ENCODE results near the gene FOXP4. TPM values are rescaled to one million over a fixed set of nuclear protein-coding genes. Genes with fewer than 3 reads are reported as not detected.

The FOXP4 gene
- total and polyA plus RNA-seq, 2 of the 13 experiments (the other 11 are each of a cell fraction or from before 2014, with no cell fraction given) = 11.0 to 12.4 TPM

DNA sequence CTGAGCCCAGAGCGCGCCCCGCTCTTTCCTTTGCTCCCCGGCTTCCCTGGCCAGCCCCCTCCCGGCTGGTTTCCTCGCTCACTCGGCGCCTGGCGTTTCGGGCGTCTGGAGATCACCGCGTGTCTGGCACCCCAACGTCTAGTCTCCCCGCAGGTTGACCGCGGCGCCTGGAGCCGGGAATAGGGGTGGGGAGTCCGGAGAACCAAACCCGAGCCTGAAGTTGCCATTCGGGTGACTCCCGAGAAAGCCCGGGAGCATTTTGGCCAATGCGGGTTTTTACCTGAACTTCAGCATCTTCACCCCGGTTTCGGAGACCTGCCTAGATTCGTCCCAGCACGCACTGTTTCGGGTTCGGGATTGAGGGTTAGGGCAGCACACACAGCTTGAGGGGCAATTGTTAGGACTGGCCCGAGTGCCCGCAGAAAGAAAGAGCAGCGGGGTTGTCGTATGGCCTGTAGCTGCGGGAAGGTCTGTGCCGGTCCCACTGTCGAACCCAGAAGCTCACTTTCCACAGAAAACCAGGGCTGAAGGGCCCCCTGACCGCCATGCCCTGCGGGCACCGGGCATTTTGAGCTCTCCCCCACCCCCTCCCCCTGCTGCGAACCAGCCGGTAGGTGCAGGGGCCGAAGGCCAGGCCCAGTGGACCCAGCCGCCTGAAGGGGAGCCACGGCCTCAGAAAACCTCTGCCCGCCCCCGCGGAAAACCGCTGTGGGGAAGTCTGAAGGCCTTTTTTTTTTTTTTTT is 2.1 kb downstream of the FOXP4 start (continued):
- TF ChIP-seq ZFP1 (CRISPR knock-in tag; IDR thresholded peaks at IDR 0.05) = no peak
- TF ChIP-seq, protein P1, sequence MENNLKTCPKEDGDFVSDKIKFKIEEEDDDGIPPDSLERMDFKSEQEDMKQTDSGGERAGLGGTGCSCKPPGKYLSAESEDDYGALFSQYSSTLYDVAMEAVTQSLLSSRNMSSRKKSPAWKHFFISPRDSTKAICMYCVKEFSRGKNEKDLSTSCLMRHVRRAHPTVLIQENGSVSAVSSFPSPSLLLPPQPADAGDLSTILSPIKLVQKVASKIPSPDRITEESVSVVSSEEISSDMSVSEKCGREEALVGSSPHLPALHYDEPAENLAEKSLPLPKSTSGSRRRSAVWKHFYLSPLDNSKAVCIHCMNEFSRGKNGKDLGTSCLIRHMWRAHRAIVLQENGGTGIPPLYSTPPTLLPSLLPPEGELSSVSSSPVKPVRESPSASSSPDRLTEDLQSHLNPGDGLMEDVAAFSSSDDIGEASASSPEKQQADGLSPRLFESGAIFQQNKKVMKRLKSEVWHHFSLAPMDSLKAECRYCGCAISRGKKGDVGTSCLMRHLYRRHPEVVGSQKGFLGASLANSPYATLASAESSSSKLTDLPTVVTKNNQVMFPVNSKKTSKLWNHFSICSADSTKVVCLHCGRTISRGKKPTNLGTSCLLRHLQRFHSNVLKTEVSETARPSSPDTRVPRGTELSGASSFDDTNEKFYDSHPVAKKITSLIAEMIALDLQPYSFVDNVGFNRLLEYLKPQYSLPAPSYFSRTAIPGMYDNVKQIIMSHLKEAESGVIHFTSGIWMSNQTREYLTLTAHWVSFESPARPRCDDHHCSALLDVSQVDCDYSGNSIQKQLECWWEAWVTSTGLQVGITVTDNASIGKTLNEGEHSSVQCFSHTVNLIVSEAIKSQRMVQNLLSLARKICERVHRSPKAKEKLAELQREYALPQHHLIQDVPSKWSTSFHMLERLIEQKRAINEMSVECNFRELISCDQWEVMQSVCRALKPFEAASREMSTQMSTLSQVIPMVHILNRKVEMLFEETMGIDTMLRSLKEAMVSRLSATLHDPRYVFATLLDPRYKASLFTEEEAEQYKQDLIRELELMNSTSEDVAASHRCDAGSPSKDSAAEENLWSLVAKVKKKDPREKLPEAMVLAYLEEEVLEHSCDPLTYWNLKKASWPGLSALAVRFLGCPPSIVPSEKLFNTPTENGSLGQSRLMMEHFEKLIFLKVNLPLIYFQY (CRISPR knock-in tag; IDR thresholded peaks at IDR 0.05; ENCODE audit: borderline replicate concordance) = peak; percentile 75; the same call in 1 of the 2 replicates
- 0 out of 2 replicates have a peak, but pooled peaks have one; percentile 39 for TF ChIP-seq NR1H2 (CRISPR knock-in tag; IDR thresholded peaks at IDR 0.05; ENCODE audit: borderline replicate concordance, low read depth)
- TF ChIP-seq ZNF501 (CRISPR knock-in tag; IDR thresholded peaks at IDR 0.05) = peak; percentile 57; the same call in 1 of the 2 replicates
- TF ChIP-seq, protein P2, sequence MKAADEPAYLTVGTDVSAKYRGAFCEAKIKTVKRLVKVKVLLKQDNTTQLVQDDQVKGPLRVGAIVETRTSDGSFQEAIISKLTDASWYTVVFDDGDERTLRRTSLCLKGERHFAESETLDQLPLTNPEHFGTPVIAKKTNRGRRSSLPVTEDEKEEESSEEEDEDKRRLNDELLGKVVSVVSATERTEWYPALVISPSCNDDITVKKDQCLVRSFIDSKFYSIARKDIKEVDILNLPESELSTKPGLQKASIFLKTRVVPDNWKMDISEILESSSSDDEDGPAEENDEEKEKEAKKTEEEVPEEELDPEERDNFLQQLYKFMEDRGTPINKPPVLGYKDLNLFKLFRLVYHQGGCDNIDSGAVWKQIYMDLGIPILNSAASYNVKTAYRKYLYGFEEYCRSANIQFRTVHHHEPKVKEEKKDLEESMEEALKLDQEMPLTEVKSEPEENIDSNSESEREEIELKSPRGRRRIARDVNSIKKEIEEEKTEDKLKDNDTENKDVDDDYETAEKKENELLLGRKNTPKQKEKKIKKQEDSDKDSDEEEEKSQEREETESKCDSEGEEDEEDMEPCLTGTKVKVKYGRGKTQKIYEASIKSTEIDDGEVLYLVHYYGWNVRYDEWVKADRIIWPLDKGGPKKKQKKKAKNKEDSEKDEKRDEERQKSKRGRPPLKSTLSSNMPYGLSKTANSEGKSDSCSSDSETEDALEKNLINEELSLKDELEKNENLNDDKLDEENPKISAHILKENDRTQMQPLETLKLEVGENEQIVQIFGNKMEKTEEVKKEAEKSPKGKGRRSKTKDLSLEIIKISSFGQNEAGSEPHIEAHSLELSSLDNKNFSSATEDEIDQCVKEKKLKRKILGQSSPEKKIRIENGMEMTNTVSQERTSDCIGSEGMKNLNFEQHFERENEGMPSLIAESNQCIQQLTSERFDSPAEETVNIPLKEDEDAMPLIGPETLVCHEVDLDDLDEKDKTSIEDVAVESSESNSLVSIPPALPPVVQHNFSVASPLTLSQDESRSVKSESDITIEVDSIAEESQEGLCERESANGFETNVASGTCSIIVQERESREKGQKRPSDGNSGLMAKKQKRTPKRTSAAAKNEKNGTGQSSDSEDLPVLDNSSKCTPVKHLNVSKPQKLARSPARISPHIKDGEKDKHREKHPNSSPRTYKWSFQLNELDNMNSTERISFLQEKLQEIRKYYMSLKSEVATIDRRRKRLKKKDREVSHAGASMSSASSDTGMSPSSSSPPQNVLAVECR (CRISPR knock-in tag; IDR thresholded peaks at IDR 0.05; ENCODE audit: borderline replicate concordance) = no peak
- TF ChIP-seq ZNF607 (CRISPR knock-in tag; IDR thresholded peaks at IDR 0.05; ENCODE audit: borderline replicate concordance) = peak; percentile 8; the same call in 1 of the 2 replicates
- TF ChIP-seq ZFX (CRISPR knock-in tag; IDR thresholded peaks at IDR 0.05; ENCODE audit: low read depth) = peak; percentile 60; the same call in 1 of the 2 replicates
- no peak for TF ChIP-seq FOXA1 (IDR thresholded peaks at IDR 0.05)
- no peak for TF ChIP-seq FOXA1 (CRISPR knock-in tag; IDR thresholded peaks at IDR 0.05)
- TF ChIP-seq, protein P3, sequence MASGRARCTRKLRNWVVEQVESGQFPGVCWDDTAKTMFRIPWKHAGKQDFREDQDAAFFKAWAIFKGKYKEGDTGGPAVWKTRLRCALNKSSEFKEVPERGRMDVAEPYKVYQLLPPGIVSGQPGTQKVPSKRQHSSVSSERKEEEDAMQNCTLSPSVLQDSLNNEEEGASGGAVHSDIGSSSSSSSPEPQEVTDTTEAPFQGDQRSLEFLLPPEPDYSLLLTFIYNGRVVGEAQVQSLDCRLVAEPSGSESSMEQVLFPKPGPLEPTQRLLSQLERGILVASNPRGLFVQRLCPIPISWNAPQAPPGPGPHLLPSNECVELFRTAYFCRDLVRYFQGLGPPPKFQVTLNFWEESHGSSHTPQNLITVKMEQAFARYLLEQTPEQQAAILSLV (CRISPR knock-in tag; IDR thresholded peaks at IDR 0.05; ENCODE audit: borderline replicate concordance) = no peak
- no peak for TF ChIP-seq ZNF274 (CRISPR knock-in tag; IDR thresholded peaks at IDR 0.05)
- TF ChIP-seq ZNF547 (CRISPR knock-in tag; IDR thresholded peaks at IDR 0.05) = no peak
- no peak for TF ChIP-seq REXO4 (CRISPR knock-in tag; IDR thresholded peaks at IDR 0.05; ENCODE audit: borderline replicate concordance)
- 0 out of 2 replicates have a peak, but pooled peaks have one; percentile 49 for TF ChIP-seq ELF4 (CRISPR knock-in tag; IDR thresholded peaks at IDR 0.05; ENCODE audit: borderline replicate concordance)
- TF ChIP-seq, protein P4, sequence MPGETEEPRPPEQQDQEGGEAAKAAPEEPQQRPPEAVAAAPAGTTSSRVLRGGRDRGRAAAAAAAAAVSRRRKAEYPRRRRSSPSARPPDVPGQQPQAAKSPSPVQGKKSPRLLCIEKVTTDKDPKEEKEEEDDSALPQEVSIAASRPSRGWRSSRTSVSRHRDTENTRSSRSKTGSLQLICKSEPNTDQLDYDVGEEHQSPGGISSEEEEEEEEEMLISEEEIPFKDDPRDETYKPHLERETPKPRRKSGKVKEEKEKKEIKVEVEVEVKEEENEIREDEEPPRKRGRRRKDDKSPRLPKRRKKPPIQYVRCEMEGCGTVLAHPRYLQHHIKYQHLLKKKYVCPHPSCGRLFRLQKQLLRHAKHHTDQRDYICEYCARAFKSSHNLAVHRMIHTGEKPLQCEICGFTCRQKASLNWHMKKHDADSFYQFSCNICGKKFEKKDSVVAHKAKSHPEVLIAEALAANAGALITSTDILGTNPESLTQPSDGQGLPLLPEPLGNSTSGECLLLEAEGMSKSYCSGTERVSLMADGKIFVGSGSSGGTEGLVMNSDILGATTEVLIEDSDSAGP (CRISPR knock-in tag; IDR thresholded peaks at IDR 0.05; ENCODE audit: borderline replicate concordance) = peak; percentile 65; the same call in 1 of the 2 replicates
- TF ChIP-seq ZNF12 (CRISPR knock-in tag; IDR thresholded peaks at IDR 0.05) = no peak
- no peak for TF ChIP-seq FLYWCH1 (CRISPR knock-in tag; IDR thresholded peaks at IDR 0.05)
- TF ChIP-seq MIXL1 (CRISPR knock-in tag; IDR thresholded peaks at IDR 0.05) = no peak

Measured in HepG2 (cell line).